SK-N-SH (cell line): ENCODE data around the gene SLC2A2. TPM values are rescaled to one million over a fixed set of nuclear protein-coding genes. Genes with fewer than 3 reads are reported as not detected.
A peak's percentile ranks its signal among the peaks of the same experiment; 100 is the strongest.

Experiments used
- CTCF ChIA-PET: fragments of 300-600, 350-600 bp; formaldehyde crosslinking; extraction: SDS; loops from one replicate; lab custom pipeline; 2021; lab: Yijun Ruan, JAX
- POLR2A ChIA-PET: fragments of 350-600 bp; sonication (Branson Sonifier 250); formaldehyde crosslinking; extraction: SDS; loops from one replicate; lab custom pipeline; 2020; ENCODE audit warnings: antibody characterized with exemption, inconsistent platforms; lab: Yijun Ruan, JAX
- DNase-seq: peaks from one replicate; pipeline ENCODE4 v3.0.0; 2012
- H2AFZ ChIP-seq: fragments of 200-600 bp; sonication (generic); 2 replicates; pipeline ENCODE4 v1.8.1; 2016; ENCODE audit warnings: antibody characterized with exemption, mild to moderate bottlenecking, low read depth
- H3F3A ChIP-seq: fragments of 200-600 bp; sonication (generic); replicated peaks from 2 replicates; pipeline ENCODE3; 2016; ENCODE audit warnings: antibody characterized with exemption, mild to moderate bottlenecking; ENCODE audit not compliant: insufficient read depth
- H3K27ac ChIP-seq, 2 experiments: fragments of 200-500 bp in 1 of 2; fragments of 200-600 bp in 1 of 2; sonication (Bioruptor generic) in 1 of 2; sonication (generic), shearing (Covaris generic) in 1 of 2; 2 replicates each; pipeline versions ENCODE4 v1.5.1 to v1.6.1; 2014 to 2016; ENCODE audit warnings: low read depth in 2 of 2, inconsistent platforms in 1 of 2, low read length in 1 of 2, mild to moderate bottlenecking in 1 of 2, mixed read lengths in 1 of 2
- H3K27me3 ChIP-seq: fragments of 200-600 bp; sonication (generic), shearing (Covaris generic); 2 replicates; pipeline ENCODE4 v1.6.1; 2016; ENCODE audit warnings: mixed run types; ENCODE audit not compliant: insufficient read depth
- H3K36me3 ChIP-seq, 2 experiments: fragments of 200-500 bp in 1 of 2; fragments of 200-600 bp in 1 of 2; sonication (Bioruptor generic) in 1 of 2; sonication (generic) in 1 of 2; replicated peaks in 1 of 2; 2 replicates each; pipeline versions ENCODE3 to v1.5.1; 2014 to 2016; ENCODE audit warnings: low read length in 1 of 2, mild to moderate bottlenecking in 1 of 2; ENCODE audit not compliant: insufficient read depth in 2 of 2, control insufficient read depth in 1 of 2
- H3K4me1 ChIP-seq, 2 experiments: fragments of 200-500 bp in 1 of 2; fragments of 200-600 bp in 1 of 2; sonication (Bioruptor generic) in 1 of 2; sonication (generic), shearing (Covaris generic) in 1 of 2; 2 replicates each; pipeline versions ENCODE4 v1.5.1 to v1.6.1; 2014 to 2016; ENCODE audit warnings: low read depth in 1 of 2, low read length in 1 of 2, mixed run types in 1 of 2; ENCODE audit not compliant: insufficient read depth in 2 of 2, control insufficient read depth in 1 of 2
- H3K4me2 ChIP-seq: fragments of 200-600 bp; sonication (generic), shearing (Covaris generic); 2 replicates; pipeline ENCODE4 v1.6.1; 2017; ENCODE audit warnings: mixed run types
- H3K4me3 ChIP-seq, 2 experiments: fragments of 200-500 bp in 1 of 2; fragments of 200-600 bp in 1 of 2; sonication (Bioruptor generic) in 1 of 2; sonication (generic), shearing (Covaris generic) in 1 of 2; 2 replicates each; pipeline versions ENCODE4 v1.5.1 to v1.8.1; 2014 to 2016; ENCODE audit warnings: low read depth in 2 of 2, inconsistent platforms in 1 of 2, low read length in 1 of 2, mild to moderate bottlenecking in 1 of 2, mixed read lengths in 1 of 2, moderate library complexity in 1 of 2
- H3K79me2 ChIP-seq: fragments of 200-600 bp; sonication (generic); 2 replicates; pipeline ENCODE4 v1.8.1; 2017; ENCODE audit warnings: mild to moderate bottlenecking; ENCODE audit not compliant: insufficient read depth
- H3K9ac ChIP-seq: fragments of 200-600 bp; sonication (generic); 2 replicates; pipeline ENCODE4 v1.6.1; 2017; ENCODE audit warnings: mixed run types
- H3K9me2 ChIP-seq: fragments of 200-600 bp; sonication (generic); 2 replicates; pipeline ENCODE4 v1.6.1; 2017; ENCODE audit warnings: mixed run types
- H3K9me3 ChIP-seq: fragments of 200-600 bp; sonication (generic); 2 replicates; pipeline ENCODE4 v1.6.1; 2017; ENCODE audit warnings: mixed run types, mild to moderate bottlenecking, moderate library complexity
- H4K20me1 ChIP-seq: fragments of 200-600 bp; sonication (generic); 2 replicates; pipeline ENCODE4 v1.6.1; 2017; ENCODE audit warnings: mild to moderate bottlenecking, mixed run types; ENCODE audit not compliant: insufficient read depth
- CHD2 ChIP-seq: fragments of 150-350 bp; IDR thresholded peaks from 2 replicates; pipeline ENCODE4 v1.6.1; 2018; ENCODE audit warnings: low read length; ENCODE audit not compliant: partially characterized antibody
- CTCF ChIP-seq: fragments of 200-600 bp; sonication (generic); IDR thresholded peaks from 2 replicates; pipeline ENCODE4 v1.6.1; 2017; ENCODE audit warnings: antibody characterized with exemption, mild to moderate bottlenecking, moderate library complexity
- FOXJ3 ChIP-seq: sonication (generic); formaldehyde crosslinking; IDR thresholded peaks from 2 replicates; pipeline ENCODE4 v1.5.1; 2020; ENCODE audit warnings: mild to moderate bottlenecking, missing genetic modification reagents
- FOXM1 ChIP-seq: IDR thresholded peaks from 2 replicates; pipeline ENCODE4 v1.4.0; 2012; ENCODE audit warnings: low read depth, mild to moderate bottlenecking
- GABPA ChIP-seq: IDR thresholded peaks from 2 replicates; pipeline ENCODE4 v1.4.0; 2012; ENCODE audit warnings: low read depth, mild to moderate bottlenecking
- GATA2 ChIP-seq: sonication (generic); formaldehyde crosslinking; IDR thresholded peaks from 2 replicates; pipeline ENCODE4 v1.5.0; 2020; ENCODE audit warnings: mild to moderate bottlenecking, missing genetic modification reagents
- IRF3 ChIP-seq: fragments of 150-350 bp; IDR thresholded peaks from 2 replicates; pipeline ENCODE4 v1.6.1; 2016; ENCODE audit warnings: mild to moderate bottlenecking, low read depth, low read length
- MAX ChIP-seq: IDR thresholded peaks from 2 replicates; pipeline ENCODE4 v1.4.0; 2012; ENCODE audit warnings: low read depth
- MXI1 ChIP-seq: IDR thresholded peaks from 2 replicates; pipeline ENCODE4 v1.6.1; 2012; ENCODE audit warnings: mild to moderate bottlenecking, low read depth, low read length, improper control_type of control experiment
- NFIC ChIP-seq: IDR thresholded peaks from 2 replicates; pipeline ENCODE4 v1.4.0; 2012; ENCODE audit warnings: borderline replicate concordance
- NRF1 ChIP-seq: IDR thresholded peaks from 2 replicates; pipeline ENCODE4 v1.6.1; 2012; ENCODE audit warnings: low read depth, mild to moderate bottlenecking, low read length
- PBX3 ChIP-seq: IDR thresholded peaks from 2 replicates; pipeline ENCODE4; 2012
- POLR2AphosphoS5 ChIP-seq: IDR thresholded peaks from 2 replicates; pipeline ENCODE4 v1.6.1; 2012; ENCODE audit warnings: low read depth, low read length
- RAD21 ChIP-seq: IDR thresholded peaks from 2 replicates; pipeline ENCODE4 v1.6.1; 2012; ENCODE audit warnings: mild to moderate bottlenecking, low read length
- RCOR1 ChIP-seq: fragments of 150-350 bp; IDR thresholded peaks from 2 replicates; pipeline ENCODE4 v1.6.1; 2017; ENCODE audit warnings: antibody characterized with exemption, low read length
- RFX5 ChIP-seq: IDR thresholded peaks from 2 replicates; pipeline ENCODE4 v1.6.1; 2012; ENCODE audit warnings: mild to moderate bottlenecking, improper control_type of control experiment, low read length
- RXRA ChIP-seq: IDR thresholded peaks from 2 replicates; pipeline ENCODE4 v1.4.0; 2012; ENCODE audit warnings: low read depth, mild to moderate bottlenecking, borderline replicate concordance
- SIN3A ChIP-seq: IDR thresholded peaks from 2 replicates; pipeline ENCODE4 v1.6.1; 2012; ENCODE audit warnings: low read depth, mild to moderate bottlenecking, low read length, moderate library complexity, borderline replicate concordance
- SMC3 ChIP-seq: IDR thresholded peaks from 2 replicates; pipeline ENCODE4 v1.6.1; 2012; ENCODE audit warnings: low read depth, low read length, improper control_type of control experiment
- TCF12 ChIP-seq: IDR thresholded peaks from 2 replicates; pipeline ENCODE4 v1.4.0; 2012
- TEAD4 ChIP-seq: IDR thresholded peaks from 2 replicates; pipeline ENCODE4 v1.4.0; 2012; ENCODE audit warnings: mild to moderate bottlenecking, borderline replicate concordance; ENCODE audit not compliant: insufficient read depth
- WGBS: methylation state at CpG from one replicate; pipeline ENCODE4 v1.1.6; 2017; ENCODE audit warnings: low lambda C conversion rate; 5-methylcytosine and 5-hydroxymethylcytosine counted together
- polyA plus RNA-seq, 3 experiments: library from polyadenylated mRNA; depleted of rRNA; stranded (reverse); fragments of >200 nt; gene quantifications; 2 replicates each; pipeline ENCODE4 v1.2.3, GENCODE V29; 2012

SLC2A2 gene
- polyA plus RNA-seq, 1 of the 3 experiments (the other 2 are of a cell fraction): 0.59 TPM

GRCh38 chr3:171054921-171055320 lies 28.4 kb upstream of the SLC2A2 start:
- POLR2A ChIA-PET: no interaction called here
- no peak for DNase-seq
- H3K27ac ChIP-seq: peak overlapping the region in 1 of 2 experiments; percentile 85; a peak in 2 of 4 replicates
- H3K4me3 ChIP-seq: no peak overlapping the region
- H3K79me2 ChIP-seq: no peaks in the 10 kb centered on the region
- H3K36me3 ChIP-seq: peaks cover 0 to 6% of the 10 kb centered on the region in 2 experiments
- TF ChIP-seq RXRA (no peak), POLR2AphosphoS5 (no peak), TCF12 (no peak), FOXJ3 (CRISPR knock-in tag) (no peak), PBX3 (no peak), RFX5 (no peak), RAD21 (no peak)
- H3K9me3 ChIP-seq: no peaks in the 10 kb centered on the region
- peak overlapping the region; percentile 15; the same call in 1 of the 2 replicates for H3K9ac ChIP-seq
- H3F3A ChIP-seq: peaks cover 16% of the 10 kb centered on the region
- H3K4me1 ChIP-seq: peaks cover 0 to 29% of the 10 kb centered on the region in 2 experiments; a peak in 2 of 4 replicates
- CTCF ChIA-PET: interaction anchor here (0.5 to 1.6 kb wide), 5 partner anchors 10 to 925 kb away, joined by 3 to 6 read pairs (median 3); no protein-coding TSS in a partner anchor
- 0 out of 2 replicates have a peak overlapping the region, but pooled peaks have one; percentile 50 for H3K4me2 ChIP-seq
- H3K27me3 ChIP-seq: no peaks in the 10 kb centered on the region
- no peak overlapping the region for H2AFZ ChIP-seq
- H3K9me2 ChIP-seq: no peaks in the 10 kb centered on the region
- no peaks in the 10 kb centered on the region for H4K20me1 ChIP-seq

GRCh38 chr3:171054231-171054630 lies 27.7 kb upstream of the SLC2A2 start:
- Histone ChIP-seq H2AFZ (no peak overlapping the region), H4K20me1 (no peaks in the 10 kb centered on the region), H3K4me2 (no peak overlapping the region), H3K36me3 (peaks cover 0 to 6% of the 10 kb centered on the region in 2 experiments), H3K79me2 (no peaks in the 10 kb centered on the region), H3F3A (peaks cover 16% of the 10 kb centered on the region), H3K9me3 (no peaks in the 10 kb centered on the region), H3K9me2 (no peaks in the 10 kb centered on the region), H3K4me3 (no peak overlapping the region), H3K9ac (no peak overlapping the region), H3K27ac (no peak overlapping the region), H3K4me1 (peaks cover 0 to 29% of the 10 kb centered on the region in 2 experiments; a peak in 2 of 4 replicates), H3K27me3 (no peaks in the 10 kb centered on the region)
- TF ChIP-seq NFIC (no peak), FOXM1 (no peak), NRF1 (no peak), RXRA (no peak), CTCF (no peak), RCOR1 (no peak), POLR2AphosphoS5 (no peak), TEAD4 (no peak), MXI1 (no peak), MAX (no peak), SIN3A (no peak), CHD2 (no peak), RAD21 (no peak), SMC3 (no peak), GATA2 (no peak), TCF12 (no peak), GABPA (no peak), IRF3 (no peak)
- 95% methylated on average over 1 of the region's 1 CpG for WGBS
- CTCF ChIA-PET: interaction anchor here (1.5 to 2.0 kb wide), 2 partner anchors 512 kb away, joined by 6 to 8 read pairs; no protein-coding TSS in a partner anchor
- DNase-seq: no peak
- POLR2A ChIA-PET: no interaction called here
